SK-N-SH (cell line): ENCODE results near the gene ZNF750. TPM values are rescaled to one million over a fixed set of nuclear protein-coding genes. Genes with fewer than 3 reads are reported as not detected.

Experiments
- CTCF ChIA-PET: fragments of 300-600, 350-600 bp; formaldehyde crosslinking; extraction: SDS; loops from one replicate; lab custom pipeline; 2021; lab: Yijun Ruan, JAX
- POLR2A ChIA-PET: fragments of 350-600 bp; sonication (Branson Sonifier 250); formaldehyde crosslinking; extraction: SDS; loops from one replicate; lab custom pipeline; 2020; ENCODE audit warnings: antibody characterized with exemption, inconsistent platforms; lab: Yijun Ruan, JAX
- DNase-seq: peaks from one replicate; pipeline ENCODE4 v3.0.0; 2012
- H2AFZ ChIP-seq: fragments of 200-600 bp; sonication (generic); 2 replicates; pipeline ENCODE4 v1.8.1; 2016; ENCODE audit warnings: antibody characterized with exemption, mild to moderate bottlenecking, low read depth
- H3F3A ChIP-seq: fragments of 200-600 bp; sonication (generic); replicated peaks from 2 replicates; pipeline ENCODE3; 2016; ENCODE audit warnings: antibody characterized with exemption, mild to moderate bottlenecking; ENCODE audit not compliant: insufficient read depth
- H3K27ac ChIP-seq, 2 experiments: fragments of 200-500 bp in 1 of 2; fragments of 200-600 bp in 1 of 2; sonication (Bioruptor generic) in 1 of 2; sonication (generic), shearing (Covaris generic) in 1 of 2; 2 replicates each; pipeline versions ENCODE4 v1.5.1 to v1.6.1; 2014 to 2016; ENCODE audit warnings: low read depth in 2 of 2, inconsistent platforms in 1 of 2, low read length in 1 of 2, mild to moderate bottlenecking in 1 of 2, mixed read lengths in 1 of 2
- H3K27me3 ChIP-seq: fragments of 200-600 bp; sonication (generic), shearing (Covaris generic); 2 replicates; pipeline ENCODE4 v1.6.1; 2016; ENCODE audit warnings: mixed run types; ENCODE audit not compliant: insufficient read depth
- H3K36me3 ChIP-seq, 2 experiments: fragments of 200-500 bp in 1 of 2; fragments of 200-600 bp in 1 of 2; sonication (Bioruptor generic) in 1 of 2; sonication (generic) in 1 of 2; replicated peaks in 1 of 2; 2 replicates each; pipeline versions ENCODE3 to v1.5.1; 2014 to 2016; ENCODE audit warnings: low read length in 1 of 2, mild to moderate bottlenecking in 1 of 2; ENCODE audit not compliant: insufficient read depth in 2 of 2, control insufficient read depth in 1 of 2
- H3K4me1 ChIP-seq, 2 experiments: fragments of 200-500 bp in 1 of 2; fragments of 200-600 bp in 1 of 2; sonication (Bioruptor generic) in 1 of 2; sonication (generic), shearing (Covaris generic) in 1 of 2; 2 replicates each; pipeline versions ENCODE4 v1.5.1 to v1.6.1; 2014 to 2016; ENCODE audit warnings: low read depth in 1 of 2, low read length in 1 of 2, mixed run types in 1 of 2; ENCODE audit not compliant: insufficient read depth in 2 of 2, control insufficient read depth in 1 of 2
- H3K4me2 ChIP-seq: fragments of 200-600 bp; sonication (generic), shearing (Covaris generic); 2 replicates; pipeline ENCODE4 v1.6.1; 2017; ENCODE audit warnings: mixed run types
- H3K4me3 ChIP-seq, 2 experiments: fragments of 200-500 bp in 1 of 2; fragments of 200-600 bp in 1 of 2; sonication (Bioruptor generic) in 1 of 2; sonication (generic), shearing (Covaris generic) in 1 of 2; 2 replicates each; pipeline versions ENCODE4 v1.5.1 to v1.8.1; 2014 to 2016; ENCODE audit warnings: low read depth in 2 of 2, inconsistent platforms in 1 of 2, low read length in 1 of 2, mild to moderate bottlenecking in 1 of 2, mixed read lengths in 1 of 2, moderate library complexity in 1 of 2
- H3K79me2 ChIP-seq: fragments of 200-600 bp; sonication (generic); 2 replicates; pipeline ENCODE4 v1.8.1; 2017; ENCODE audit warnings: mild to moderate bottlenecking; ENCODE audit not compliant: insufficient read depth
- H3K9ac ChIP-seq: fragments of 200-600 bp; sonication (generic); 2 replicates; pipeline ENCODE4 v1.6.1; 2017; ENCODE audit warnings: mixed run types
- H3K9me2 ChIP-seq: fragments of 200-600 bp; sonication (generic); 2 replicates; pipeline ENCODE4 v1.6.1; 2017; ENCODE audit warnings: mixed run types
- H3K9me3 ChIP-seq: fragments of 200-600 bp; sonication (generic); 2 replicates; pipeline ENCODE4 v1.6.1; 2017; ENCODE audit warnings: mixed run types, mild to moderate bottlenecking, moderate library complexity
- H4K20me1 ChIP-seq: fragments of 200-600 bp; sonication (generic); 2 replicates; pipeline ENCODE4 v1.6.1; 2017; ENCODE audit warnings: mild to moderate bottlenecking, mixed run types; ENCODE audit not compliant: insufficient read depth
- EP300 ChIP-seq, 2 experiments: IDR thresholded peaks; 2 replicates each; pipeline versions ENCODE4 v1.4.0 to v1.6.1; 2012; ENCODE audit warnings: borderline replicate concordance in 1 of 2, low read depth in 1 of 2, low read length in 1 of 2
- EZH2phosphoT487 ChIP-seq: fragments of 200-600 bp; sonication (generic); IDR thresholded peaks from 2 replicates; pipeline ENCODE4 v1.6.1; 2017; ENCODE audit warnings: low read depth, mixed run types, mild to moderate bottlenecking, antibody characterized with exemption, moderate library complexity, borderline replicate concordance
- FOXM1 ChIP-seq: IDR thresholded peaks from 2 replicates; pipeline ENCODE4 v1.4.0; 2012; ENCODE audit warnings: low read depth, mild to moderate bottlenecking
- GABPA ChIP-seq: IDR thresholded peaks from 2 replicates; pipeline ENCODE4 v1.4.0; 2012; ENCODE audit warnings: low read depth, mild to moderate bottlenecking
- JUND ChIP-seq: IDR thresholded peaks from 2 replicates; pipeline ENCODE4 v1.4.0; 2012
- MAX ChIP-seq: IDR thresholded peaks from 2 replicates; pipeline ENCODE4 v1.4.0; 2012; ENCODE audit warnings: low read depth
- MXI1 ChIP-seq: IDR thresholded peaks from 2 replicates; pipeline ENCODE4 v1.6.1; 2012; ENCODE audit warnings: mild to moderate bottlenecking, low read depth, low read length, improper control_type of control experiment
- NFIC ChIP-seq: IDR thresholded peaks from 2 replicates; pipeline ENCODE4 v1.4.0; 2012; ENCODE audit warnings: borderline replicate concordance
- NRF1 ChIP-seq: IDR thresholded peaks from 2 replicates; pipeline ENCODE4 v1.6.1; 2012; ENCODE audit warnings: low read depth, mild to moderate bottlenecking, low read length
- PBX3 ChIP-seq: IDR thresholded peaks from 2 replicates; pipeline ENCODE4; 2012
- POLR2AphosphoS5 ChIP-seq: IDR thresholded peaks from 2 replicates; pipeline ENCODE4 v1.6.1; 2012; ENCODE audit warnings: low read depth, low read length
- RAD21 ChIP-seq: IDR thresholded peaks from 2 replicates; pipeline ENCODE4 v1.6.1; 2012; ENCODE audit warnings: mild to moderate bottlenecking, low read length
- SMC3 ChIP-seq: IDR thresholded peaks from 2 replicates; pipeline ENCODE4 v1.6.1; 2012; ENCODE audit warnings: low read depth, low read length, improper control_type of control experiment
- TCF12 ChIP-seq: IDR thresholded peaks from 2 replicates; pipeline ENCODE4 v1.4.0; 2012
- TEAD4 ChIP-seq: IDR thresholded peaks from 2 replicates; pipeline ENCODE4 v1.4.0; 2012; ENCODE audit warnings: mild to moderate bottlenecking, borderline replicate concordance; ENCODE audit not compliant: insufficient read depth
- YY1 ChIP-seq: IDR thresholded peaks from 2 replicates; pipeline ENCODE4 v1.4.0; 2012; ENCODE audit warnings: low read depth, mild to moderate bottlenecking
- ZBTB33 ChIP-seq: IDR thresholded peaks from 2 replicates; pipeline ENCODE4 v1.4.0; 2012; ENCODE audit warnings: low read depth, borderline replicate concordance
- whole genome bisulfite sequencing: methylation state at CpG from one replicate; pipeline ENCODE4 v1.1.6; 2017; ENCODE audit warnings: low lambda C conversion rate; 5-methylcytosine and 5-hydroxymethylcytosine counted together
- polyA plus RNA-seq, 3 experiments: library from polyadenylated mRNA; depleted of rRNA; stranded (reverse); fragments of >200 nt; gene quantifications; 2 replicates each; pipeline ENCODE4 v1.2.3, GENCODE V29; 2012

Gene ZNF750
- polyA plus RNA-seq, 1 of the 3 experiments (the other 2 are of a cell fraction): not detected

- POLR2A ChIA-PET: interaction anchor here (0.7 kb wide), 1 partner anchor 136 kb away, joined by 3 read pairs; no protein-coding TSS in a partner anchor
- no peaks in the 10 kb centered on the region; a peak in 2 of 4 replicates for H3K4me1 ChIP-seq
- H3K9me3 ChIP-seq: no peaks in the 10 kb centered on the region
- TF ChIP-seq POLR2AphosphoS5 (no peak), SMC3 (no peak), TEAD4 (no peak), GABPA (no peak), NRF1 (no peak), EP300 (IDR thresholded peaks at IDR 0.05; ENCODE audit: borderline replicate concordance in 1 of 2, low read depth in 1 of 2, low read length in 1 of 2) (no peak), EZH2phosphoT487 (no peak), MAX (no peak), NFIC (no peak), ZBTB33 (no peak), MXI1 (no peak), JUND (no peak)
- H3K9me2 ChIP-seq: no peaks in the 10 kb centered on the region
- DNase-seq: no peak
- H3K4me2 ChIP-seq: no peak overlapping the region
- H3K27ac ChIP-seq: no peak overlapping the region
- no peak overlapping the region; a peak in 1 of 4 replicates for H3K4me3 ChIP-seq
- CTCF ChIA-PET: interaction anchor here (0.6 to 3.7 kb wide), 51 partner anchors 8 to 425 kb away, joined by 3 to 49 read pairs (median 5); no protein-coding TSS in a partner anchor
- peaks cover 10% of the 10 kb centered on the region for H3K79me2 ChIP-seq
- 80% methylated on average over 27 of the region's 27 CpGs for WGBS
- H3K36me3 ChIP-seq: peaks cover 13 to 23% of the 10 kb centered on the region in 2 experiments
- no peak overlapping the region for H2AFZ ChIP-seq
- H3K27me3 ChIP-seq: no peaks in the 10 kb centered on the region
- H3F3A ChIP-seq: peaks cover 3% of the 10 kb centered on the region
- peaks cover 14% of the 10 kb centered on the region; the same call in 1 of the 2 replicates for H4K20me1 ChIP-seq
- no peak overlapping the region for H3K9ac ChIP-seq
Measured at GRCh38 chr17:82780971-82781893, 58.6 kb downstream of the ZNF750 start.

GRCh38 chr17:82780195-82780594 is 59.6 kb downstream of the ZNF750 start:
- Histone ChIP-seq H3K9ac (no peak overlapping the region), H3K4me2 (no peak overlapping the region), H3K36me3 (peaks cover 18 to 25% of the 10 kb centered on the region in 2 experiments), H2AFZ (no peak overlapping the region), H3K9me3 (no peaks in the 10 kb centered on the region), H3K79me2 (peaks cover 10% of the 10 kb centered on the region), H4K20me1 (peaks cover 8% of the 10 kb centered on the region; the same call in 1 of the 2 replicates), H3K9me2 (no peaks in the 10 kb centered on the region), H3K27me3 (no peaks in the 10 kb centered on the region), H3K4me1 (no peaks in the 10 kb centered on the region; a peak in 2 of 4 replicates), H3K4me3 (no peak overlapping the region), H3F3A (peaks cover 3% of the 10 kb centered on the region), H3K27ac (no peak overlapping the region)
- CTCF ChIA-PET: interaction anchor here (1.1 to 3.7 kb wide), 11 partner anchors 8 to 318 kb away, joined by 3 to 49 read pairs (median 11); no protein-coding TSS in a partner anchor
- POLR2A ChIA-PET: no interaction called here
- WGBS: 80% methylated on average over 12 of the region's 12 CpGs
- no peak for DNase-seq
- TF ChIP-seq TCF12: no peak
- no peak for TF ChIP-seq YY1
- TF ChIP-seq PBX3: no peak
- TF ChIP-seq ZBTB33: no peak
- no peak for TF ChIP-seq RAD21
- TF ChIP-seq SMC3: no peak
- TF ChIP-seq FOXM1: no peak
